ENCODE results near the gene KCNJ11. TPM values are rescaled to one million over a fixed set of nuclear protein-coding genes. Genes with fewer than 3 reads are reported as not detected.

Gene KCNJ11
- total and polyA plus RNA-seq, 2 of the 4 experiments (the other 2 are of a cell fraction): not detected

DNA sequence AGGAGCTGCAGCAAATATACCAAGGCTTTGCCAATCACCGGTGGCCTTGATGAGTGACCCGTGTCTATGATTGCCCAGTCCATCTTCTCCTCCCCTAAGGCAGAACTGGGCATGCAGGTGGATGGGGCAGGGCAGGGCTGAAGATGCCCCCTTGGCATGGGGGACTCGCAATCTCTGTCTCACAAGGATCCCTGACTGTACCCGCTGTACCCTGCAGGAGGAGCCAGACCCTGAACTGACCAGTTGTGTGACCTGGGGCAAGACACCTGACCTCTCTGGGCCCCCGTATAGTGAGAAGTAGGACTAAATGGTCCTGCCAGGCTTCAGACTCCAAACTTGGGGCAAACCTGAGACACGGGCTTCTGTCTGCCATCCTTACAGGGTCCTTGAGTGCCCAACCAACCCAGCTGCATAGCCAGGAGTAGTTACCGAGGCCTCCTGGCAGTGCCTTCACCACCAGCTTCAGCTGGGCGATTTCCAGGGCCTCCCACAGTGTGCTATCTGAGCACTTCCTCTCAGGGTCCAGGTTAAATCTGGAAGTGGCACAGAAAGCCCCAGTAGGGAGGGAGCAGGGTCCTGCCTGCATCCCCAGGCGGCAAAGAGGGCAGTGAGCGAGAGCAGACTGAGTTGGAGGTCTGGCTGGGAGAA lies 6.4 kb upstream of the KCNJ11 start:
- Histone ChIP-seq H2BK5ac (ENCODE audit: low read depth, low read length, poor library complexity, severe bottlenecking) (no peak overlapping the region), H3K18ac (ENCODE audit: low read depth, low read length) (no peak overlapping the region), H4K8ac (ENCODE audit: low read depth in 2 of 2, low read length in 2 of 2) (no peak overlapping the region), H3K27me3 (ENCODE audit: control insufficient read depth, insufficient read depth, low read length) (peaks cover 20% of the 10 kb centered on the region; the same call in 1 of the 2 replicates), H2BK15ac (ENCODE audit: low read depth, low read length) (no peak overlapping the region), H4K20me1 (ENCODE audit: insufficient read depth, low read length) (no peaks in the 10 kb centered on the region), H3K27ac (ENCODE audit: insufficient read depth, low read length) (no peak overlapping the region), H3K9me1 (ENCODE audit: insufficient read depth, low read length) (no peaks in the 10 kb centered on the region), H3K9ac (ENCODE audit: low read depth, low read length) (no peak overlapping the region), H3K36me3 (ENCODE audit: control insufficient read depth, insufficient read depth, low read length) (no peaks in the 10 kb centered on the region), H3K23ac (ENCODE audit: low read depth, low read length) (no peak overlapping the region), H3K56ac (ENCODE audit: extremely low read depth, insufficient read depth, low read length) (no peak overlapping the region), H2AFZ (replicated peaks; ENCODE audit: low read length, poor library complexity) (no peak overlapping the region), H3K79me1 (ENCODE audit: low read depth in 1 of 2, low read length in 2 of 2) (no peaks in the 10 kb centered on the region), H4K5ac (ENCODE audit: low read depth, low read length) (no peak overlapping the region), H3K4me3 (ENCODE audit: insufficient read depth, low read depth, low read length) (no peak overlapping the region), H3K9me3 (ENCODE audit: control insufficient read depth, insufficient read depth, low read length) (no peaks in the 10 kb centered on the region), H2BK120ac (ENCODE audit: low read depth, low read length) (no peak overlapping the region), H3K4me2 (ENCODE audit: low read depth, low read length) (no peak overlapping the region), H2AK5ac (ENCODE audit: low read depth, low read length) (no peak overlapping the region), H3K4me1 (ENCODE audit: control insufficient read depth, insufficient read depth, low read length) (no peaks in the 10 kb centered on the region), H3K14ac (replicated peaks; ENCODE audit: low read depth, low read length) (no peak overlapping the region), H4K91ac (ENCODE audit: insufficient read depth, low read depth, low read length) (no peak overlapping the region), H2BK20ac (ENCODE audit: low read depth, low read length) (no peak overlapping the region), H2AK9ac (replicated peaks; ENCODE audit: low read depth, low read length, poor library complexity) (no peak overlapping the region), H3K4ac (ENCODE audit: low read depth, low read length) (no peak overlapping the region)
- no peak for ATAC-seq (ENCODE audit: low read depth)
- intact Hi-C loops (cut with micrococcal nuclease): no loop called here
- CTCF ChIA-PET: no interaction called here
- dilution Hi-C loops (cut with HindIII; ENCODE audit: low sequenced_read_pairs, unreplicated experiment): no loop called here
- TF ChIP-seq, protein P1, sequence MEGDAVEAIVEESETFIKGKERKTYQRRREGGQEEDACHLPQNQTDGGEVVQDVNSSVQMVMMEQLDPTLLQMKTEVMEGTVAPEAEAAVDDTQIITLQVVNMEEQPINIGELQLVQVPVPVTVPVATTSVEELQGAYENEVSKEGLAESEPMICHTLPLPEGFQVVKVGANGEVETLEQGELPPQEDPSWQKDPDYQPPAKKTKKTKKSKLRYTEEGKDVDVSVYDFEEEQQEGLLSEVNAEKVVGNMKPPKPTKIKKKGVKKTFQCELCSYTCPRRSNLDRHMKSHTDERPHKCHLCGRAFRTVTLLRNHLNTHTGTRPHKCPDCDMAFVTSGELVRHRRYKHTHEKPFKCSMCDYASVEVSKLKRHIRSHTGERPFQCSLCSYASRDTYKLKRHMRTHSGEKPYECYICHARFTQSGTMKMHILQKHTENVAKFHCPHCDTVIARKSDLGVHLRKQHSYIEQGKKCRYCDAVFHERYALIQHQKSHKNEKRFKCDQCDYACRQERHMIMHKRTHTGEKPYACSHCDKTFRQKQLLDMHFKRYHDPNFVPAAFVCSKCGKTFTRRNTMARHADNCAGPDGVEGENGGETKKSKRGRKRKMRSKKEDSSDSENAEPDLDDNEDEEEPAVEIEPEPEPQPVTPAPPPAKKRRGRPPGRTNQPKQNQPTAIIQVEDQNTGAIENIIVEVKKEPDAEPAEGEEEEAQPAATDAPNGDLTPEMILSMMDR (conservative IDR thresholded peaks at IDR 0.05; ENCODE audit: low read depth, low read length): no peak
- TF ChIP-seq, protein P2, sequence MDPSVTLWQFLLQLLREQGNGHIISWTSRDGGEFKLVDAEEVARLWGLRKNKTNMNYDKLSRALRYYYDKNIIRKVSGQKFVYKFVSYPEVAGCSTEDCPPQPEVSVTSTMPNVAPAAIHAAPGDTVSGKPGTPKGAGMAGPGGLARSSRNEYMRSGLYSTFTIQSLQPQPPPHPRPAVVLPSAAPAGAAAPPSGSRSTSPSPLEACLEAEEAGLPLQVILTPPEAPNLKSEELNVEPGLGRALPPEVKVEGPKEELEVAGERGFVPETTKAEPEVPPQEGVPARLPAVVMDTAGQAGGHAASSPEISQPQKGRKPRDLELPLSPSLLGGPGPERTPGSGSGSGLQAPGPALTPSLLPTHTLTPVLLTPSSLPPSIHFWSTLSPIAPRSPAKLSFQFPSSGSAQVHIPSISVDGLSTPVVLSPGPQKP (IDR thresholded peaks at IDR 0.05; ENCODE audit: borderline replicate concordance, low read depth, low read length): no peak
- no peak for TF ChIP-seq RFX5 (IDR thresholded peaks at IDR 0.05; ENCODE audit: low read depth, low read length)
- no peak for TF ChIP-seq CEBPB (IDR thresholded peaks at IDR 0.05; ENCODE audit: low read depth, low read length)
- no peak for TF ChIP-seq POLR2A (IDR thresholded peaks at IDR 0.05; ENCODE audit: low read depth, low read length)
- no peak for TF ChIP-seq MXI1 (IDR thresholded peaks at IDR 0.05; ENCODE audit: borderline replicate concordance, low read depth, low read length)
- TF ChIP-seq RCOR1 (IDR thresholded peaks at IDR 0.05; ENCODE audit: insufficient replicate concordance, low read length): no peak
- no peak for TF ChIP-seq RAD21 (IDR thresholded peaks at IDR 0.05; ENCODE audit: low read length)
- no peak for TF ChIP-seq CHD1 (IDR thresholded peaks at IDR 0.05; ENCODE audit: low read depth, low read length)
- no peak for TF ChIP-seq NFE2L2 (IDR thresholded peaks at IDR 0.05; ENCODE audit: low read depth, low read length)
- no peak for TF ChIP-seq FOS (IDR thresholded peaks at IDR 0.05; ENCODE audit: low read depth, low read length)
- TF ChIP-seq, protein P3, sequence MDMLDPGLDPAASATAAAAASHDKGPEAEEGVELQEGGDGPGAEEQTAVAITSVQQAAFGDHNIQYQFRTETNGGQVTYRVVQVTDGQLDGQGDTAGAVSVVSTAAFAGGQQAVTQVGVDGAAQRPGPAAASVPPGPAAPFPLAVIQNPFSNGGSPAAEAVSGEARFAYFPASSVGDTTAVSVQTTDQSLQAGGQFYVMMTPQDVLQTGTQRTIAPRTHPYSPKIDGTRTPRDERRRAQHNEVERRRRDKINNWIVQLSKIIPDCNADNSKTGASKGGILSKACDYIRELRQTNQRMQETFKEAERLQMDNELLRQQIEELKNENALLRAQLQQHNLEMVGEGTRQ (IDR thresholded peaks at IDR 0.05; ENCODE audit: low read depth, low read length): no peak
- TF ChIP-seq BHLHE40 (IDR thresholded peaks at IDR 0.05; ENCODE audit: low read depth, low read length): no peak
- TF ChIP-seq SMC3 (IDR thresholded peaks at IDR 0.05; ENCODE audit: low read depth, low read length): no peak
- POLR2A ChIA-PET (ENCODE audit: unreplicated experiment): no interaction called here
- BruUV-seq (replicated peaks): no TSS peak
- 66% methylated on average over 3 of the region's 10 CpGs; no CpG with 5 or more reads in 1 of the 2 experiments for WGBS, 2 experiments (ENCODE audit: extremely low coverage in 2 of 2, insufficient read length in 1 of 2)
- in situ Hi-C loops (cut with MboI; ENCODE audit: low sequenced_read_pairs): no loop called here
- no peak for DNase-seq
